ENCODE data around the gene KL.

GRCh38 chr13:32976912-32977311 lies 39.3 kb upstream of the KL start:
- TF ChIP-seq CTCF (IDR thresholded peaks at IDR 0.05) (no peak), POLR2A (IDR thresholded peaks at IDR 0.05) (no peak)

All from thyroid gland (tissue), 4 donors.